ENCODE measurements around the gene PIK3R5.

DNA sequence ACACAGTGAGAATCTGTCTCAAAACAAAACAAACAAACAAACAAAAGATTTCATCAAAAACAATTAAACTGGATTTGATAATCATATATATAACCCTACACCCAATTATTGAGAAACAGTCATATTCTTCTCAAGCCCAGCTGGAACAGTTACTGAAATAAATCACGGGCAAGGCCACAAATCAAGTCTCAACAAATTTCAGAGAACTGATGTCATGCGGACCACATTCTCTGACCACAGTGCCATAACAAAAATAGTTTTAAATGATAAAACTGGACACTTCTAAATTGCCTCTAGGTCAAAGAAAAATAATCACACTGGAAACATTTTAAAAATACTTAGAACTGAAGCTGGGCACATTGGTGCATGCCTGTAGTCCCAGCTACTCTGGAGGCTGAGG is 15.9 kb upstream of the PIK3R5 start:
- TF ChIP-seq POLR2AphosphoS5 (IDR thresholded peaks at IDR 0.05): no peak
- TF ChIP-seq, protein P1, sequence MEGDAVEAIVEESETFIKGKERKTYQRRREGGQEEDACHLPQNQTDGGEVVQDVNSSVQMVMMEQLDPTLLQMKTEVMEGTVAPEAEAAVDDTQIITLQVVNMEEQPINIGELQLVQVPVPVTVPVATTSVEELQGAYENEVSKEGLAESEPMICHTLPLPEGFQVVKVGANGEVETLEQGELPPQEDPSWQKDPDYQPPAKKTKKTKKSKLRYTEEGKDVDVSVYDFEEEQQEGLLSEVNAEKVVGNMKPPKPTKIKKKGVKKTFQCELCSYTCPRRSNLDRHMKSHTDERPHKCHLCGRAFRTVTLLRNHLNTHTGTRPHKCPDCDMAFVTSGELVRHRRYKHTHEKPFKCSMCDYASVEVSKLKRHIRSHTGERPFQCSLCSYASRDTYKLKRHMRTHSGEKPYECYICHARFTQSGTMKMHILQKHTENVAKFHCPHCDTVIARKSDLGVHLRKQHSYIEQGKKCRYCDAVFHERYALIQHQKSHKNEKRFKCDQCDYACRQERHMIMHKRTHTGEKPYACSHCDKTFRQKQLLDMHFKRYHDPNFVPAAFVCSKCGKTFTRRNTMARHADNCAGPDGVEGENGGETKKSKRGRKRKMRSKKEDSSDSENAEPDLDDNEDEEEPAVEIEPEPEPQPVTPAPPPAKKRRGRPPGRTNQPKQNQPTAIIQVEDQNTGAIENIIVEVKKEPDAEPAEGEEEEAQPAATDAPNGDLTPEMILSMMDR (IDR thresholded peaks at IDR 0.05): no peak
- TF ChIP-seq EP300 (IDR thresholded peaks at IDR 0.05): no peak
